GM19035 (cell line): Measurements from ENCODE around the gene LRP2.
A peak's percentile ranks its signal among the peaks of the same experiment; 100 is the strongest.

Experiments used
- ATAC-seq: cut with Tn5 transposase; IDR thresholded peaks from one replicate; pipeline ENCODE4 v1.9.1; 2021; ENCODE audit not compliant: unreplicated experiment

Gene LRP2

DNA sequence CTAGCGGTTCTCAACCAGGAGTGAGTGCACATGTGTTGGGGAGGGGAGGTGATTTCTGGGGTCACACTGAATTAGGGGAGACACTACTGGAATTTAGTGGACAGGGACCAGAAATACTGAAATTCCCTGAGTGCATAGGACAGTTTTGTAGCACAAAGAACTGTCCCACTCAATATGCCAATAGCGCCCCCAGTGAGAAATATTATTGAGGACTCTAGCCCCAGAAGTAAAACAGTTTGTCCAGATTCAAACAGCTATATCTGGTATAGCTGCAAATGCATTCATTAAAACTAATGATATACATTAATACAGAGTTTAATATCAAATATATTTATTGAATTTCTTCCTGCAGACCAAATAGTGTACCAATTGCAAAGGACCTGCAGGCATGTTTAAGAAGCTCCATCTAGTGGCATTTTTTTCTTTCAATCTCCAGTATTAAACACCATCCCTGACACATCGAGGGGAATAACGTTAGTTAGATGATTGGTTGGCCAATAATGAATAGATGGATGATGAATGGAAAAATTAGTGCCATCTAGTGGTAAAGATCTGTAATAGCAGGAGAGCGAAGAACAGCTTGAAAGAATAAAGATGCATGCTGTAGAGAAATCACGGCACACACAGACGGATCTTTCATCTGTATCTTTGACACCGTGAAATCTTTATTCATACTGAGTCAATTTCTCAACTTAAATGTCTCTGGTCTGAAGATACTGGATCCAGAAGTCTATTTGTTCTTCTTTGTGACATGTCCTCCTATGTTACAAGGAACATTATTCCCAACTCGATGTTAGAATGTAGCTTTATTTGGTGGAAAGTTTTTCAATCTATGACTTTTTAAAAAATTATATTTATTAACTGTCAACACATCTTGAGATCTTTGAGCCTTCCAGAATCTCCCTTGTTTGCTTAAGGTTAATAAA, 230.5 kb downstream of the LRP2 start:
- no peak for ATAC-seq

DNA sequence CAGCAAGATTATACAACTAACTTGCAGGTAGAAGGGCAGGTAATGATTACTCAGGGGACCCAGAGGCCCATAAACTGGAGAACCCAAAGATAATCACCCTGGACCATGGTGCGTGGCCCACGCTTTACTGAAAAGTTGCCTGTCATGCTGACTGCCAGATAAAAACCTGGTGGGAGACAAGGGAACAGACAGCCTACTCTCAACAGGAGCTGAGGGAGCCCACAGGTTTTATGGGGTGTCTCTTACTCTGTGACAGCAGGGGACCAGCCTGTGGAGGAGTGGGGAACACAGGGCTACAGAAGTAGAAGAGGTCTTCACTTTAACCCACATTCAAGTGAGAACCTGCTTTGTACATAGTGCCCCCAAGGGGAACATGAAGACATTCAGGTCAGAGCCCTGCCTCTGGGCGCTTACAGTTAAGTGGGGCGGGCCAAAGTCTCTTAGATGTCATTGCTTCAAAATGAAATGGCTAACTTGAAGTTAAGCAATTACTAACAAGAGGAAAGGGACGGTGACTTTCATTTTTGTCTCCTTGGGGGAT, 232.6 kb downstream of the LRP2 start:
- ATAC-seq = no peak

DNA sequence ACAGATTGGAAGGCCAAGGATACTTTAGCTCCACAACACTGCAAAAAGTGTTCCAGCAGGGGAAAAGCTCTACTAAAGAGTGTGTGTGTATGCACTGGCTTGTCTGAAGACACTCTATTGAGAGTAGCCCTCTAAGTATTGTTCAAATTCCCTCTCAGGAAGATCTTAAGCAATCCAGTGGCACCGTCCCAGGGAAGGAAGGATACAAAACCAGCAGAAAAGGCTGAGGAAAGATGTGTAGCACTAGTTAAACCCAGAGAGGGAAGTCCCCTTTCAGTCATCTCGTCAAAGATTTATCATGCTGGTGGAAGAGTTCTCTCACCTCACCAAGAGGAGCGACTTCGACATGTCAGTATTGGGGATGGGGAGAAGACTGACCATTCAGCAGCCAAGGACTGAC, 242.5 kb downstream of the LRP2 start:
- ATAC-seq = no peak

DNA sequence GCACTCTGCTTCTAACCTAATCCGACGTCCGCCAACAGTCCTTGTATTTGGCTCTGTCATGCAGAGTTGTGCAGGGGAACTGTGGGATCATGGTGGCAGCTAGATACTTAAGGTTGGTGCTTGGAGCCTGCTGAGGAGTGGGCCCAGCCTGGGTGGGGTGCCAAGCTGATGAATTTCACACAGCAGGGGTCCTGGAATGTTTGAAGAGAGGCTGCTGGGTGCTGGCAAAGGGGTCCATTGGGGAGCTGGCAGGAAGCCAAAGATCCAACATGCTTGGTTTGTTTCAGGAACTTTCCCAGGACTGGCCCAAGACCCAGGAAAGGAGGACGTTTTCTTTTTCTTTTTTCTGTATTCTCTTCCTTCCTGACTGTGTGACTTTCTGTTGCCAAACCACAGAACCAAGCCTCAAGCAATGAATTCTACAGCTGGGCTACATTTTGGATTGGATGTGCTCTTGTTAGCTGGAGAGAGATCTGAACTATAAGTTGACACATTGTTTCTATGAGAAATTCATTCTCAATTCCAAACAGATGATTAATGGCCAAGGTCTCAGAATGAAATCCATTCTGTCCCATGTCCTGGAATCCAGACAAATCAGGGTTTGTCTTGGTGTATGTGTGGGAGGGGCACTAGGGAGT, 243.1 kb downstream of the LRP2 start:
- ATAC-seq = no peak

DNA sequence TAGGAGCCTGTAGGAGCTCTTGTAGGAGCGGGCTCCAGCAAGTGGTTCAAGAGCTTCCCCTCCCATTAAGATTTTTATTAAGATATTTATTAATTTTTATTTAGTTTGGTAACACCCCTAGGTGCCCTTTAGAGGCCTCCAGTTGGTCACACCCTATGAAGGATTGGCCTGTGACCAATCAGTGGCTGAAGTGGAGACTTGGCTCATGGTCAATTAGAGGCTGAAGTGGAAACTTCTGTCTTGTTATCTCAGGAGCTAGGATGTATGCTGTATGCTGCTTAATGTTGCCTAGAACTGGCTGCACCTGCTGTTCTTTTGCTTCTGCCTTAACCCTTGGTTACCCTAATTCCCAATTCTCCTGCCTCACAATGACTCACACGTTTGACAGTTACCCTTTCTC, 244.3 kb downstream of the LRP2 start:
- ATAC-seq = no peak

DNA sequence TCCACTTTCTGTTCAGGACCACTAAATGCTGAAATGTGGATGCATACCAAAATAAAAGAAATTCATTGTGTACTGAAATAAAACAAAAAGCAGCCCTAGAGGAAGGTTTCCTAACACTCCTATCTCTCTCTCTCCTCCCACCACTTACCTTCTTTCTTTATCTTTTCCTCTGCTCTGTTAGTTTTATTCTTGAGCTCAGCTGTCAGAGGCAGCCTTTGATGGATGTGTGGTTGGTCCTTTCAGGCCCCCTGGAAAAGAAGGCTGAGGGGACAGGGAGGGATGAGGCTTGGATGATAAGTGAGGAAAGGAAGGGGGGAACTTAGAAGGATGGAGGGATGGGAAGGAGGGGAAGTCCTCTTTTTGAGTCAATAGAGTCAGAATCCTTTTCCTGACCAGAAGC, 245.3 kb downstream of the LRP2 start:
- no peak for ATAC-seq

DNA sequence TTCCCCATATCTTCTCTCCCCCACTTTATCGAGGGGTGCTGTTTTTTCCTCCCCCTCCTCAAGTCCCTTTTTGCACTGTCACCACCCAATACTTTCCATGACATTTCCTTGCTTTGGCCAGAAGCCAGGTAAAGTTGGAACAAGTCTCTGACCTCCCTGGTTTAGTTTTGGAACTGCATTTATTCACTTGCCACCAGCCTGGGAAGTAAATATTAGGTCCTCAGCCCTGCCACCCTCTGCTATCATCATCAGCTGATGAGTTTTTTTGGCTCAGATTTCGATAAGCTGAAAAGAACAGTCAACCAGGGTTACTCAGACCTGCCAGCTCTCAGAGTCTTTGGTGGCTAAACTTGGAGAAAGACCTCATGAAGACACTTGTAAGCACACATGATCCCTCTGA, 246.0 kb downstream of the LRP2 start:
- ATAC-seq = no peak

DNA sequence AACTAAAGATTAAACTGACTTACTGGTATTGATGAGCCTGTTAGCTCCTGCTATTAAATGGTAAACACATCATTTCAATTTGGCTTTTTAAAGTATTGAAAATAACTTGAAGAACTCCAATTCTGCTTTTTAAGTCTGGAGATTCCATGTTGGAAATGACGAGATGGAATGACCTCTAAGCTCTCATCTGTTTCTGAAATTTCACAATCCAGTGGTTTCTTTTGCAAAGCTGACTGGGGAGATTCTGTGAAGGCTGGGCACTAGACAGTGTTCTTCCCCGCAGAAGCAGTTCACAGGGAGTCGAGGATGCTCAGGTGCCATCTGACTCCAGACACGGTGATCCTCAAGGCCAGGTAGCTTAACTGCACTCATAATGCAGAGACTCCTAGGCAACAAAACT, 248.3 kb downstream of the LRP2 start:
- no peak for ATAC-seq

DNA sequence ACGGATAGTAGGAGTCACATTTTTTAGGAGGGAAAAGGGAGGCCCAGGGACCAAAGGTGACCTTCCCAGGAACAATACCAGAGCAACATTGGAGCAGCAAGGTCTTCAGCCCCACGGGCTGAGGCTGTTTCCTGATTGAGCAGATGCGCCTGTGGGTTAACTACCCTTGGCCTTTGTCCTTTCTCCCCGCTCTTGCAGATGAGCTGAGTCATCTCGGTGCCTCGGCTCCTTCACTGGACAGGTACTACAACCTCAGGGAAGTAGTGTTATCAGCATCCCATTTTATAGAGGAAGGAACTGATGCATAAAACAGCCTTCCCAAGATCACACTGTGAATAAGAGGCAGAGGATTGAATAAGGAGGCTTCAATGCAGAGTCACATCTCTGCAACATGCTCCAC, 249.5 kb downstream of the LRP2 start:
- no peak for ATAC-seq

DNA sequence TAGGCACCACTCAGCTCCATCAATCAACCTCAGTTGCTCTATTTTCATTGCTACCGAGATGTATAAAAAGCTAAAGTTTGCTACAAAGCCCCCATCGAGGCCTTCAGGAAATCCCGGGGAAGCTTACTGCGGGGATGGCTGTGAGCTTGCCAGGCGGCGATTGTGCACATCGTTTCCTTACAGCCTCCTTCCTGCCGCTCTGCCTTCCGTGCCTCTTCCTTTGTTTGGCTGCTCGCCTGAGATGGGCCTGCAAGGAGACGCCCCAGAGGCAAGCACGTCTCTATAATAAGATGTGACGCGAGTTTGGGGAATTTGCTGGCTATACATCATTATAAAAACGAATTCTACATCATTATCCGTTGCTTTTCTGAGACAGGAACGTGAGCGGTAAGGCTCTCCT, 251.4 kb downstream of the LRP2 start:
- ATAC-seq = no peak

DNA sequence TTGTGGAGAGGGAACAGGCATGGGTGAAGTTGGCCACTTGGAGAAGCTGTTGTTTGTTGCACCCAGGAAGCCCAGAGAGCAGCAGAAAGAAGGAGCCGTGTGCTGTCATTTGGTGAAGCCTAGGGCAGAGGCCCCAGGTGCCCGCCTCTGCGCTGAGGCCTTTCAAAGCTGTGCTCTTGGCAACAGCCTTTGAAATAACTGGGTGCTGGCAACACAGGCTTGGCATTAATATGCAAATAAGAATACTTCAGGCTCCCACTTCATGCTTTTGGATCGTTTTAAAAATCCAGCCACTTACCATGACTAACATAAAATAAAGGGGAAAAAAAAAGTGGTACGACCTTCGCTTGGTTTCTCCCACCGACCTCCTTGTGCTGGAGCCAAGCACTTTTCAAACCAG, 251.9 kb downstream of the LRP2 start:
- ATAC-seq = no peak

DNA sequence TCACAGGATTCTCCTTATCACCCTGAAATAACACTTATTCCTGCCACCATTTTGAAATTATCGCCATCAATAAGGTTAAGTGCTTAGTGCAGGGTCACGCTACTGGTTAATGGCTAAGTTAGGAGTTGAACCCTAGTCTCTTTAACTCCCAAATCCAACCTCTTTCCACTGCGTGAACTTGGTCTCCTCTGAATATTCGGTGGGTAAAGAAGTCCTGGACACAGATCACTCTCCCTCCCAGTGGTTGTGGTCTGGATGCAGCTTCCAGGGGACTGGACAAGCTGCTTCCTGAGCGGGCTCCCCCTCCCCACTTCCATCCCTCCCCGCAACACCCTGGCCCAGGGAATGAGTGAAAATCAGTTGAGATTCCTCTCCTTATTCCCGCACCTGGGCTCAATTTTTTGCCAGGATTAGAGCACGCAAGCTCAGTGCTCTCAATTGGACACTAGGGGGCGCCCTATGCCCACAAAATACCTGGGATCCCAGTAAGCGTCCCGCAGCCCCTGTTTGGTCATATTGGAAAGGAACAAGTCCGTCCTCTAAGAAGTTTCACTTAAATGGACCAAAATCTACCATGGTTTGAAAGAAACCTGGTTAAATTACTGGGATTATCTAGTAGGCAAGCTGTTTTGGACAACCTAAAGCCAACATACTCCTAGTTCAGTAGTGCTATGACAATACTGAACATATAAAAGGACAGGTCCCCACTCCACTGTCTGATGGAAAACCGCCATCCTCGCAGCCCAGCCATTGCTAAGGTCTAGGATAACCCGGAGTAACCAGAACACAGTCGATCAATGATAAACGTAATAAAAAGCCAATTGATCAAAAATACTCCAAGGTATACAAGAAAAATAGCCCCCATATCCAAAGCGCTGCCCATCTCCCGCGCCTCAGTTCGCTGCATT, 252.6 kb downstream of the LRP2 start:
- no peak for ATAC-seq

DNA sequence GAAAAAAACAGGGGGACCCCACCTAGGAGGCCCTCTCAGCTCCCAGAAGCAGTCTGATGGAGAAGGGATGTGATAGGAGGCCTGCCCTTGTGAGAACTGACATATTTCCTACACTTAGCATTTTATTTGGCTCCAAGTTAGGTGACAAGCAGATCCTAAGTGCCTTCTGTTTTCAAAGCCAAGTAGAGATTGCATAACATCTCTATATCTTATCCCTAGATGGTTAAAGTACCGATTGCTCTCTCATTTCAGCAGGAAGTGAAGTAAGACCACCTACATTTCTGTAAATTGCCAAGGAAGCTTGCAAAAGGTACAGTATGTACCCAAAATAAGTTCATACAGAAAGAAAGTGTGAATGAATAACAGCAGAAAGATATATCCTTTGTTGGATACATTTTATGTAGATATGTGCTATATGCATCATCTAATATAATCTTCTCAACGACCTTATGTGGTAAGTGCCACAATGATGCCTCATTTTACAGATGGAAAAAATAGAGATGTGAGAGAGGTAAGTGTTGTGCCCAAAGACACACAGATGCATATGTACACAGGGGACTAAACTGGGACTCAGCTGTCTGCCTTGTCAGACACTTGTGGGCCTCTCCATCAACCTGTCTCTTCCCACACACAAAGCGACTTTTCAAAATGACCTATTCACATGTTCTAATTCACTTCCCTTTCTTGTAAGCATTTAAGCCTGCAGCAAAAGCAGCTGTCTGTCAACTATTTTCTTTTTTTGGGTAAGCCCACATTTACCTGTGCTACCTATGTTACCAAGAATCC, 254.0 kb downstream of the LRP2 start:
- ATAC-seq = no peak

DNA sequence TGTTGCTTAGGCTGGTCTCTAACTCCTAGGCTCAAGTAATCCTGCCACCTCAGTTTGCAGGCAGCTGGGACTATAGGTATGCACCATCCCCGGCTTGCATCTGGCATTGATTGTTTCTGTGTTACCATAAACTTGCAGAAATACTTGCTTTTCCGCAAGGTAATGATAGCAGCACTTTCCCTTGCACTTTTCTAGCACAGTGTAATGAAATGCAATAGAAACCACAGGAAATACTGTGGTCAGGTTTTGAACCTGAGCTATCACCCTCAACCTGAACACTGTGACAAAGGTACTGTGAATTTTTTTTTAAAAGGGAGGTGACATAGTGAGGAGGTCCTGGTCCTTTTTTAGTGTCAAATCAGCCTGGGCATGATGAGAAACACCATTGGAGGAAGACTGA, 254.7 kb downstream of the LRP2 start:
- ATAC-seq = peak; percentile 74

DNA sequence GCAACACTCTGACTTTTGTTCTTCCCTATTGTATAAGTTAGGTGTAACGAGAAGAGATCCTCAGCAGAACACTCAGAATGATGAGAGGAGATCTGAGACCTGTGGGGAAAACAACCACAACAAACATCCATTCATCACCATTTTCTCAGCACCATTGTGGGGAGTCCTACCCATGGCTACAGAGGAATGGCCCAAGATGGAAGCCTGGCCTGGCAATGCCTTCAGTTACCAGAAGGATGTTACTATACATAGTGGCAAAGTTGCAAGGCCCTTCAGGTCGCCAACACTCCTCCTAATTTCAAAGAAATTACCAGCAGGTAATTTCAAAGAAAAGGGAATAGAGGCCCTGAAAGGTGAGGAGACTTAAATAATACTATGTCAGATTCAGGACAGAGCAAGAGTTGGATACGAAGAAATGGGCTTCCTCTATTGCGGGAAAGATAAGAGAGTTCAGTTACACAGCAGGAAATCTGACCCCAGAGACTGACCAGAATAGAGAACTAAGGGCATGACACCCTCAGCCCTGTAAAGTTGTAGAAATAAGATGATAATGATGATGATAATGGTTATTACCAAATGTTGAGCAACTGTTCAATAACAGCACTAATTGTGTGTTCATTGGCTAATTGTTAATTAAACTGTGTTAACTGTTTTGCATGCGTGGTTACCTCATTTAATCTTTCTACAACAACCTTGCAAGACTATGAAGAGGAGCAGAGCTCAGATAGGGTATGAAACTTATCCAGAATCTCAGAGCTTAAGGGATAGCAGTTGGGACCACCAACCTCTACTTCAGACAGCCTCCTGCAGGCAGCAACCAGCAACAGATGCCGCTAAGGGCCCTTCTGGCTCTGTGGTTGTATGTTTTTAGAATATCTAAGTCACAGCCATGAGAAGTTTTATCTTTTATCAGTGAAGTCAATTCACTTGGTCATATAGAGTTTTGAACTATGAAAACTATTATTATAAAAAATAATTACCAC, 255.5 kb downstream of the LRP2 start:
- ATAC-seq = no peak

DNA sequence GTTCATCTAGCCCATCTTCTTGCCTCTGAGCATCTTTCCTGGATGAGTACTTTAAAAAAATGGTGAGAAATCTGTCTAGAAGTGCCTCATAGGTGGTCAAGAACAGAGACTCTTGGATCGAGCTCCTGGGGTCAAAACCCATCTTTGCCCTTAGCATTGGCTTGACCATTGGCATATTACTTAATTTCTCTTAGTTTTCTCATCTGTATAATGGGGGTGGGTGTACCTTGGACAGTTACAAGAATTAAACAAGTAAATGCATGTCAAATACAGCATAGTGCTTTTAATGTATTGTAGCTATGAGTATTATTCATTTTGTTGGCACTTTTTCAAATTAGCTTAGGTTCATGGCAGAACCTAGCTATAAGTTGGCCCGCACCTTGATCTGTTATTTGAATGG, 256.2 kb downstream of the LRP2 start:
- ATAC-seq = no peak

DNA sequence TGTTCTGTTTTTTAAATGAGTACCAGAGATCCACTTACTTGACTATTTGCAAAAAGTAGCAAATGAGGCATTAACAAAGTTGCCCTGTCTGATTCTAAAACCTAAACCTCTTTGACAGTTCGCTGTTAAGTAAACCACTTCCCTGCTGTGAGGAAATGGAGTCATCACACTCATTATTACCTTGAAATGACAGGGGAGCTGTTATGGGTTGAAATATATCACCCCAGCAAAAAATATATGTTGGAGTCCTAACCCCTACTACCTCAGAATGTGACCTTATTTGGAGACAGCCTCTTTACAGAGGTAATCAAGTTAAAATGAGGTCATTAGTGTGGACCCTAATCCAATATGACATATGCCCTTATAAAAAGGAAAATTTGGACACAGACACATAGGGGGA, 256.9 kb downstream of the LRP2 start:
- no peak for ATAC-seq

DNA sequence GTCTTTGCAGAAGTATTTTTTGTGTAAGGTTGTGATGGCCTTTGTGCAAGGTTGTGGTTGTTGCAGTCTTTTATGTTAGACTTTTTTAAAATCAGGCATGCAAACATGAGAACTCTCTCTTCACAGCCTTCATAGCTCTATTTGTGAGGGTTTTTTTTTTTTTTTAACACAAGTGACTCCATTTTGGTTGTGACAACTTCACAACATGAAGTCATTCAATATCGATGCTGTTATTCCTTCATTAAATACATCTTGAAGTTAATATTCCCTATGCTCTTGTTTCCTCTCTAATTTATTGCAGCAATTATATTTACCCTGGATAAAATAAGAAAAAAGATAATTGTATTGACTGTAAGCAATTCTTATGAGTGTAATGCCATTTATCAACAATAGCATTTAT, 257.5 kb downstream of the LRP2 start:
- ATAC-seq = no peak

DNA sequence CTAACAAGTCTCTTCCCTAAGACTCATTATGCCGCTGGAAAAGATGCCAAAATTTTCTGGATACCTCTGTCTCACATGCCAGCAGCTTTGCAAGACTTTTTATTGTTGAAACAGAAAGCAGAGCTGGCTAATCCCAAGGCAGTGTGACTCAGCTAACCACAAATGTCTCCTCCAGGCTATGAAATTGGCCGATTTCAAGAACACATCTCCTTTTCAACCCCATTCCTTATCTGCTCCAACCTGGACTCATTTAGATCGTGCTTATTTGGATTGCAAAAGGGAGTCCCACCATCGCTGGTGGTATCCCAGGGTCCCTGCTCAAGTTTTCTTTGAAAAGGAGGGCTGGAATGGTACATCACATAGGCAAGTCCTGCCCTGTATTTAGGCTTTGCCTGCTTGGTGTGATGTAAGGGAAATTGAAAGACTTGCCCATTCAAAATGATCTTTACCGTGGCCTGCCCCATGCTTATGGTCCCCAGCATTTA, 266.7 kb downstream of the LRP2 start:
- ATAC-seq = no peak
